Stimulated activated CD8-positive, alpha-beta memory T cell treated with anti-CD3 and anti-CD28 coated beads, Interleukin-12 subunit alpha, Interleukin-12 subunit beta, amount 100 ng/mL, for 24 hours (primary cell): ENCODE measurements around the gene CPVL.

ENCODE experiments used
- DNase-seq: peaks from one replicate; pipeline ENCODE4 v3.0.0-alpha.2; 2020; ENCODE audit errors: extremely low read depth

CPVL gene

DNA sequence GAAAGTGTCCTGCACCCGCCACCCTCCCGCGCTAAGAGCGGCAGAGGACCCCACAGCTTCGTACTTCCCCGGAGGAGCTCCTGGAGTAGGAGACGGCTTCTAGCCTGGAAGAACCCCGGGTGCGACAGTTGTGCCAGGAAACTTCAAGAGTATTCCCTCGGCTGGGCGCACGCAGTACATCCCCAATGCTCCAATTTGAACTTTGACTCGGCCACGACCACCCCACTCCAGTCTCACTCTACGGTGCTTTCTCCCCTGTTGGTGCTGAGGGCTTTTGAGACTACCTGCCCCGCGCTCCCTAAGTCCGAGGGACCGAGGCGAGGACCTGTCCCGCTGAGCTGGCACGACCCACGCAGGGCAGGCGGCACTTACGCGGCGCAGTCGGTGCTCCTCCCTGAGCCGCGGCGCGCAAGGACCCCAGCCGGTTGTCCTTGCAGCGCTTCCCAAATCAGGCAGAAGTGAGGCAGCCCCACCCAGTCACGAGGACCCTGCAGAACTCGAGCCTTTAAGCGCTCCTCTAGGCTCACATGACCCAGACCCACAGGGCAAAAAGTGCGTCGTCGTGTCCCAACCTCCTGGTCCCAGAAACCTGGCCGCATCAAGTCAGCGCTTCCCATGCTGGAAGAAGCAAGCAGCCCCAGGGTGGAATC, at the start of gene CPVL:
Gene CPVL, minus strand, starts transcription at position 481 of the 650 bp plus-strand sequence. CDS start 25,476 bp downstream, outside the sequence.
- DNase-seq = no peak

DNA sequence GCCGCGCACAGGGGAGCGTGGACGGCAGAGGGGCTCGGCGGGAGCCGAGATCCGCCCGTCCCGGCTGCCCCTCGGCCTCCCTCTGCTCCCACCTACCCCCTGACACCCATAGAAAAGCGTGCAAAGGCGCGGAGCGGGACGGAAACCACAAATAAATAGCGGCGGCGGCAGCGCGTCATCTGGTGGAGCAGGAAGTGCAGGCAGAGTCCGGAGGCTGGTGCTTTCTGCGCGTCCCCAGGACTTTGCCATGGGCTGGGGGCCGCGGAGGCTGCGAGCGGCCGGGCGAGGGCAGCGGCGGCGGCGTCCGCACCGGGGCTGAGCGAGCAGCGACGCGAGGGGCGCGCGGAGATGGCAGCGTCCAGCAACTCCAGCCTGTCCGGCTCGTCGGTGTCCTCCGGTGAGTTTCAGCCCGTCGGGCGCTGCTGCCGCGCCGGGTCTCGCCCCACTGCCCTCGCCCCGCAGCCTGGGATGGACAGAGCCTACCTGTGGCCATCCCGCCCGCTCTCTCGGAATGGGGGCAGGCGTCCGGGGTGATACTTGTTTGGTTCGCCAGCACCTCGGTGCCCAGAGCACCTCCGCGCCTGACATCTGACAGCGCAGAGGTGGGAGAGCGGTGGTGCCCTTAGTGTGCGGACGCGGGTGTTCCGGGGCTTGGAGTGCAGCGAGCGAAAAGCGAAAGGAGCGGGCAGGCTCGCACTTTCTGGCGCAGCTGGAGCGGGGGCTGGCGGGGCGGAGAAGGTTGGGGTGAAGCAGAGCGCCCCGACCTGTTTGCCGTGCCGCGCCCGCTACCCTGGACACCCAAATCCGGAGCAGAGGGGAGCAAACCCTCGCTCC, 48.5 kb upstream of the CPVL start, which contains the start of gene CHN2:
Gene CHN2, plus strand, starts transcription at position 182 of the 834 bp plus-strand sequence.
- DNase-seq = no peak

DNA sequence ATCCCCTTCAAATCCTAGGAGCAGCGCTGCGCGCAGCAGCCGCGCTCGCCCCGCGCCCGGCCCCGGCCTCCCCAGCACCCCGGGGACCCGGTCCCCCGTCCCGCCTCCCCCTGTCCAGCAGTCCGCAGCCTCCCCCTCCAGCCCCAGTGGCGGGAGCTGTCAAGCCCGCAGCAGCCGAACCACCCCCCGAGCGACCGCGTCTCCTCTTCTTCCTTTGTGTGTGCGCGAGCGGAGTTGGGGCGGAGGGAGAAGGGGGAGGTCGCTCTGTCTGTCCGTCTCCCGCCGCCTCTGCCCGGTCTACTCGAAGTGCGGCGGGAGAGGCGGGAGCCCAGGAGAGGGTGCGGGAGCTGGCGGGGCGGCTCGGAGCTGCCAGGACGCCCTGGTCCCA, 47.9 kb upstream of the CPVL start:
- no peak for DNase-seq

DNA sequence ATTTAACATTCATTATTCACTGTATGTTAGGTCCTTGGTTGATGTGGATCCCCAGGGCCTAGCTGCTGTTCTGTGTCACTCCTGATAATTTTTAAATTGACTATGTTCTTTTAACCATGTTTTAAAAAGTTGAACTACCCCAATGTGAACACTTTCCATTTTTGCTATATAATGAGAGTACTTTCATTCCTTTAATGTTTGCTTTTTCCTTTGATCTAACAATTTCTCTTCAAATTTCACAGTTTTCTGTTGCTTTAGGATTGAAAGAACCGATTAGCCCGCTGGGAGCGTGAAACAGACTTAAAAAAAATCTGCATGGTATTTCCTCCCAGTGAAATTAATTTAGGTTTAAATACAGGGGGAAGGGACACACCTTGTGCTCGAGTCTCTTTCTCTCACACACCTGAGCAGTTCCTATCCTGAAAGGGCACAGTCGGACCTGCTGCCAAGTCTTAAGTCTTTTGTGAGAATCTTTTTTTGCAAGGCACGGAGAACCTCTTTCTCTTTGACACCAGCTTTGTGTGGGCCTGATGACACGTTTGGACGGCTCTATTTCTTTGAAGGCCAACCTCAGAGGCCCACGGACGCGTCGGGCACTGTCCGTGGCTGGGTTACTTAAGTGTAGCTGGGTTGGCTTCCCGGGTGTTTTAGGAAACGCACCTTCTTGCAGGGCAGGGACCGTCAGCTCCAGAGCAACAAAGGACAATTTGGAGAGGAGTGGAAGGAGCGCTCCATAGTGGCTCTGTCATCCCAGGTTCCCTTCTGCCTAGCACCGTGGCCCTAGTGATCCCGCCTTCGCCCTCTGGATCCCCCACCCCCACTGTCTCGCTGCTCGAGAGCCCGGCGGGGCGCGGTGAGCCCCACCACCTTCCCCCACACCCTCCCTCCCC, 47.2 kb upstream of the CPVL start:
- DNase-seq = no peak

DNA sequence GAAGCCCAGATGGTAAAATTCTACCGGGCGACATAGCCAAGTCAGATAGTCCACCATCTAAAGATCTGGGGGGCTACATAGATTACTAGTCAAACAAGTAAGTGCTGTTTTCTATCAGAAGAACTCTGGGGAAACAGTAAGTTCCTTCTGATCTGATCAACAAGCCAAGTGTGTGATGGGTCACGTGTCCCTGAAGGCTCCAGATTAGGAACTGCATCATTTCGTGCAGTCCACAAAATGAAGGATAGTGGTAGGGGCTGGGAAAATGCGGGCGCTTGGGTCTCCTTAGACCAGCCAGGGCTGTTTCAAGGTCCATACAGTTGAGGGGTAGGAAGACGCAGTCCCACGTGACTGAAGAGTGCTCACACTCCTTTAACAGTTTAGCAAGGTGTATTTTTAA, 46.5 kb upstream of the CPVL start:
- DNase-seq = no peak

DNA sequence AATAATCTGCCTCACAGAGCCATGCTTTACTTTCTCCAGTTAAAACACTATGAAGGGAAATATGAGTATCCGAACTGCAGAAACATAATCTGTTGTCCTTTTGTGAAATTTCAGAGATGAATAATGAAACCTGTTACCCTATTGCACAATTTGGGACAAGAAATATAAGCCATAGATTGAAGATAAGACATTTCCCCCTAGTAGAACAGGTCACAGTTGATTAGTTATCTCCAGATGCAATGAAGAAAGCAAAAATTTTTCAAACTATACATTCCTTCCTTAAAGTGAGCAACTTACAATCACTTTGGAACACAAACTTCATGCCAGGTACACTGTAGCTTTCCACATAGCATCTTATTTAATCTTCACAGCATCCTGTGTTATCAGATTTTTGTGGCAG, 46.0 kb upstream of the CPVL start:
- DNase-seq = no peak

DNA sequence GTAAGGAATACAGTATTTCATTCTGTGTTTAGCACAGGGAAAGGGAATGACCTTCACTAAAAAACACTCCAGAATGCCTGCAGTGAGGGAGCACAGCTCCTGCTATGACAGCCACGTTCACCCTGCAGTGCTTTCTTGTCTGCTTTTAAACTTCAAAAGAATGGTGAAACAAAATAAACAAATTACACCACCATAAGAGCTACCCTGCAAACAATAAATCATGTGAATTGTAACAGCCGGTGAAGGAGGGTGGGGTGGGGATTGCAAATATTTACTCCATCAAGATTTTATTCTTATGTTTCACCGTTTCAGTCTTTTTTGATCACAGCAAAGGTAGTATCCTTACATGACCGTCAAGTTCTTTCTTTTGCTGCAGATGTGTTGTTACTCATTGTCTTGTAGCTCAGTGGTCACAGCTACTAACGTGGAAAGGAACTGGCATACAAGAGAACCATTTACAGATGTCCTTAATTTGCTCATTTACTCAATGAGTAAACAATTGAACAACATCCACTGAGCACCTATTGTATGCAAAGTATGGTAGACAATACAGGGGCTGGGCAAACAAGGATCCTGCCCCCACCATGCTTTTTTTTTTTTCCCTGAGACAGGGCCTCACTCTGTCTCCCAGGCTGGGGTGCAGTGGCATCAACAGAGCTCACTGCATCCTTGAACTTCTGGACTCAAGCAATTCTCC, 44.2 kb upstream of the CPVL start:
- DNase-seq = no peak

DNA sequence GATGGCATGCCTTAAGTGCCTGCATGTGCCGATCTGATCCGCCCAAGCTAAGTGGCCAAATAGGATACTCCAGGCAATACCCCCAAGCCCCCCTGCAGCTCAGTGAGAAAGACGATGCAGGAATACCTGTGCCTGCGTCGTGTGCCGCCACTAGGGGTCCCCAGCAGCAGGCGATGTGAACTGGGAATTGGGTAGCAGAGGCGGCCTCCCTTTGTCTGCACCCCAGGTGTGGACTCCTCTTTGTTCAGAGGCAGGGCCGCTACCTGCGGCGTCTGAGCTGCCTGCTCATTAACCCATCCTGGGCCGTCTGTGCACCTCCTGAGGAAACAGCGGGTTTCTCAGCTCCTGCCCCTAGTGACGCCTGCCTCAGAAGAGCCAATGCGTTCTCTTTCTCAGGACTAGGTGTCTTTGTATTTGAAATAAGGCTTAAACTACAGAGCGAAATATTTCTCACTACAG, 43.4 kb upstream of the CPVL start:
- no peak for DNase-seq

DNA sequence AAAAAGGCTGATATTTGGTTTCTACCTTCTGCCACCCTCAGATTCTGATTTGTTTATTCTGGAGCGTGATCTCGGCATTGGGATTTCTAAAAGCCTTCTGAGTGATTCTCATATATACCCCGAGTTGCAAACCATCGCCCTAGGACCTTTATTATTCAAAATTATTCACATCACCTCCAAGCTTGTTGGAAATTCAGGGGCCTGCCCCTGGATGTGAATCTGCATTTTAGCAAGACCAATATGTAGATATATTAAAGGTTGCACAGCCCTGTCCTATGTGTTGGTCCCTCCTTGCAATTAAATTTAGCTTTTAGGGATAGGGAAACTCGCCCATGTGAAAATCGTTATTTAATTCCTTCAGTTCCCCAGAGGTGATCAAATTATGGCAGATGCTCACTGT, 39.3 kb upstream of the CPVL start:
- no peak for DNase-seq

DNA sequence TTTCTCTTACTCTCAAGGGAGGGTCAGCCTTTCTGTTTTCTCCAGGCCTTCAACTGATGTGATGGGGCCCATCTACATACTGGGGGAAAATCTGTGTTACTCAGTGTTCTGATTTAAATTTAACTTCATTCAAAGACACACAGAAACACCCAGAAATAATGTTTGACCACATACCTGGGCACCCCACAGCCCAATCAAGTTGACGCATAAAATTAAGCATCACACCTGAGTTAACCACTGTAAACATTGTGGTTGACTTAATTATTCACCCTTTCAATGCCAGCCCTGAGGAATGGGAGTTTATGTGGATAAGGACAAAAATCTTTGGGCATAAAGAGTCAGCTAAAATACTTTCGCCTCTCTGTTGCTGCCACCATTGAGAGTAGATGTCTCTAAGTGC, 38.3 kb upstream of the CPVL start:
- no peak for DNase-seq

DNA sequence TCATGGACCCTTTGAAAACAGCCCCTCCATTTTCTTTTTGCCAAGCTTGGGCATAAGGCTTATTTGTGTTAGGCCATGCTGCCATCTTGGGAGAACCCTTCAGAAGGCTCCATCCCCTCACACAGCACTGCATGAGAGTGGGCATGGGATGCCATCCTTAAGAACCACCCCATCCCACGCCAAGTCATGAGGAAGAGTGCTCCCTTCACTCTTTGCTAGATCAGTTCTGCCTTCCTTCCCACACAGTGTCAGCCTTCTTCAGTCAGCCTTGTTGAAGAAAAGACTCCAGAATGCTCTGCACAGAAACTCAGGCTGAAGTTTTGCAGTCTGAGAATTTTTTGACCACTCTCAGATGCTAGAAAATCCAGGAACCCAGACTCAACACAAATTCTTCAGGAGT, 32.8 kb upstream of the CPVL start:
- no peak for DNase-seq

DNA sequence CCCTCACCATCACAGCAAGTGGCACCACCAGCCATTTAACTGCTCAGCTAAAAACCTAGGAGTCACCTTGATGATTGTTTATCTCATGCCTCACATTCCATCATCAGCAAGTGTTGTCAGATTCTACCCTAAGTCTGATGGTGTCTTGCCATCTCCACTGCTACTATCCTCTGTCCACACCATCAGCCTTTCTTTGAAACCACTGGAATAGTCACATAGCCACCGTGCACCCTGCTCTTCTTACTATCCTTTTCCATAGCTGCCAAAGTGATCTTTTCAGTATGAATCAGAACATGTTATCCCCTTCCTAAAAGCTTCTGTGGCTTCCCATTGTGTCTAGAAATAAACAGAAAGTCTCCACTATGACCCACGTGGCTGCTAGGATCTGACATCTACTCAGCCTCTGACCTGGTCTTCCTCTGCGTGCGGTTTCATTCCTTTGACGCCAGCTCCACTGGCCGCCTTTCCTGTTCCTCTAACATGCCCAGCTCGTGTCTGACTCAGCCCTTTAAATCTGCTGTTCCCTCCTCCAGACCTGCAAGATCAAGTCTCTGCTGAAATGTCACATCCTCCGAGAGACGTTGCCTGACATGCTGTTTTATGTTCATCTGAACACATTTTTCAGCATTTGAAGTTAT, 31.7 kb upstream of the CPVL start:
- no peak for DNase-seq

DNA sequence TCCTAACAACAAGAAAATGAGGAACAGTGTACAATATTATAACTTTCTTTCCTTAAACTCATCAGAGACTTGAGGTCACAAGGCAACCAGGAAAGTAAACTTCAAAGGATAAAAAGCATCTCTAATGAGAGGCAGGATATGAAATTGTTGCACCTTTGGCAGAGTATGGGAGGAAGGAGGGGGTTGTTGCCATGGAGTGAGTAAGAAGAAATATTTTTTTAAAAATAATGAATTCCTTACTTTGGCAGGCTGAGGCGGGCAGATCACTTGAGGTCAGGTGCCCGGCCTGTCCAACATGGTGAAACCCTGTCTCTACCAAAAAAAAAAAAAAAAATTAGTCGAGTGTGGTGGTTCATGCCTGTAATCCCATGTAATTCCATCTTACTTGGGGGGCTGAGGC, 27.1 kb upstream of the CPVL start:
- DNase-seq = no peak

DNA sequence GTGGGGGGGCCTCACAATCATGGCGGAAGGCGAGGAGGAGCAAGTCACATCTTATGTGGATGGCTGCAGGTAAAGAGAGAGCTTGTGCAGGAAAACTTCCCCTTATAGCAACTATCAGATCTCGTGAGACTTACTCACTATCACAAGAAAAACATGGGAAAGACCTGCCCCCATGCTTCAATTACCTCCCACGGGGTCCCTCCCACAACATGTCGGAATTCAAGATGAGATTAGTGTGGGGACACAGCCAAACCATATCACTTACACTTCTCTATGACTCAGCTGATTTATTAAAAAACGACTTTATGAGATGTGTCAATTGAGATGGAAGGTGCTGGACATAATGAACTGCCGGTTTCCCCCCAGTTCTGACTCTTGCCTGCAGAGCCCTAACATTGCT, 24.4 kb upstream of the CPVL start:
- DNase-seq = no peak

DNA sequence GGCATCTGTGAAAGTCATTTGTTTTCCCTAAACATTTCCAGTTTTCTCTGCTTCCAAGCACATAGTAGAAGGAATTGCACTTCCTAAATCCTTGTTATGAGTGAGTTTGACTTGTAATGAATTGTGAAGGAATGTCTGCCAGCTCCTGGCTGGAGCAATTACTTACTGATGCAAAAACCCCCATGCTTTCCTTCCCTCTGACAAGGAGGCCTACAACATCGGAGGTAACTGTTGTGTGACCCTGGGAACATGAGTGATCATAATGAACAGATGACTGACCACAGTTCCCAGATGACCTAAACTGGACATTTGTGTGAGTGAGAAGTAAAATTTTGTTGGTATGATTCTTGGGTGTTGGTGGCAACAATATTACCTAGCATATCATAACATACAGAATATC, 21.4 kb upstream of the CPVL start:
- DNase-seq = no peak

DNA sequence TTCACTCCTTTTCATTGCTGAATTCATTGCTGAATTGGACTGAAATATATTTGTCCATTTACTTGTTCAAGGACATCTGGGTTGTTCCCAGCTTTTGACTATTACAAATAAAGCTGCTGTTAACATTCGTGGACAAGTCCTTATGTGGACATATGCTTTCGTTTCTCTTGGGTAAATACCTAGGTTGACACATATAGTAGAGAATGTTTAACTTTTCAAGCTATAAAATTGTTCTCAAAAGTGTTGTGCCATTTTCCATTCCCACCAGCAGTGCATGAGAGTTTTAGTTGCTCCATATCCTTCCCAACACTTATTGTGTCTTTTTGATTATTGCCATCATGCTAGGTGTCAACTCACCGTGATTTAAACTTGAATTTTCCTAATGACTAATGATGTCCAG, 17.5 kb upstream of the CPVL start:
- DNase-seq = no peak

DNA sequence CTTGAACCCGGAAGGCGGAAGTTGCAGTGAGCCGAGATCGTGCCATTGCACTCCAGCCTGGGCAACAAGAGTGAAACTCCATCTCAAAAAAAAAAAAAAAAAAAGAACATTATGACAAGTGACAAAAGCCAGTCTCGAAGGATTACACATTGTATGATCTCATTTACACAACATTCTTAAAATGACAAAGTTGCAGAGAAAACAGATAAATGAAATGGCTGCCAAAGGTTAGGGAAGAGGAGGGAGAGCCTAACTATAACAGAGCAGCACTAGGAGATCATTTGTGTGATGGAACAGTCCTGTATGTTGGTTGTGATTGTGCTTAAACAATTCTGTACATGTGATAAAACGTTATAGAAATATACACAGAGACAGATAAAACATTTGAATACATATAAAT, 16.2 kb upstream of the CPVL start:
- no peak for DNase-seq

DNA sequence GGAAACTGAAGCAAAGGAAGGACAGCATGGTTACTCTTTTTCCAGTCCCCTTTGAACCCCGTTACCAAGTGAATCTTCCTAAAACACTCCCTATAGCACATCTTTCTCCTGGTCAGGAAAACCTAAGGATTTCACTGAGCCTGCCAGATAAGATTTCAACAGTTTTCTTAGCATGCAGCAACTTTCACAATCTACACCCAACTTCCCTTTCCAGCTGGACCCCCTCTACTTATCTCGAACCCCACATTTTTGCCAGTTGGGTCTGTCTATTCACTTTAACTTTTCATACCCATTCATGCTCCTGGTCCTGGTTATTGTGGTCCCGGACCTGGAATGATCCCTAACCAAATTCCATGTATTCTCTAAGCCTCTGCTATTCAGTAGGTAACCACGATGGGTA, 14.9 kb upstream of the CPVL start:
- DNase-seq = no peak

DNA sequence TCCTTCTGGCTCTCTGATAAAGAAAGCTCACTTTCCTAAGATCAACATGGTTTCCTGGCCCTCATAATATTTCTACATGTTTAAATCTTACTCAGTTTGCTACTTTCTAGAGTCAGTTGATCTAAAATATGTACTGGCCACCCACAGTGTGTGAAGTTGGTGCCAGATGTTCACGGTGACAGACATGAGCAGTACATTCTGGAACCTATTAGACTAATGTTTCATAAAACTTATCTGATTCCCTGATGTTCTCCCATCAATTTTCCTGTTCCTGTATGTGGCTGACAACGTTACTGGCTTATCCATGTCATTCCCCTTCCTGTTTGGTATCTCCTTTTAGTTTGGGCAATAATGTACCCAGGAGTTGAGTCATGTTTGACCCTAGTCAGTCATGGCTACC, 13.7 kb upstream of the CPVL start:
- no peak for DNase-seq

DNA sequence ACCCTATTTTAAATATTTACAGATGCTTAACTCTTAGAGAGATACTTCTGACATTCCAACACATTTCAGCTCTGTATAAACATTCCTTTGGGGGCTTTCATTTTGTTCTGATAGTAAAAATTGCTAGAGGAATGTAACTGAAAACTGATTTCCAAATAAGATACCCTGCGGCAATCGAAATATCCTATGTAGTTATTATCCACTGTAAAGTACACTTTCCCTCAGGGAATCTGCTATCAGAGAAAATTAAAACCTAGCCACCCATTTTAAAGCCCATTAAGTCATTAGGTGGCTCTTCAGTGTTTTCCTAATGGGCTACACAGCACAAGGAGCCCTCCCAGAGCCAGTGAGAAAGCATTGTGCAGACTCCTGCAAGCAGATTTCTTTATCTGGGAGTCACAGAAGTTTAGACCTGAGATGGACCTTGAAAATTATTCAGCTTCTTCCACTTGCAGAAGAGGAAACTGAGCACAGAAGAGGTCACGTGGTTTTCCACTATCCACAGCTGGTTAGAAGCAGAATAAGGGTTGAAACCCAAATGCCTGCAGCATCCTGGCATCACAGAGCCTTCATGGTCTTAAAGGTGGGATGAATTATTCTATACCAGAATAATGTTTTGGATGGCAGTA, 12.6 kb upstream of the CPVL start:
- DNase-seq = no peak
